Measurements from ENCODE around the gene LILRB1. TPM values are rescaled to one million over a fixed set of nuclear protein-coding genes. Genes with fewer than 3 reads are reported as not detected.

The LILRB1 gene
- total and polyA plus RNA-seq, 2 of the 13 experiments (the other 11 are each of a cell fraction or from before 2014, with no cell fraction given), result not detected

- TF ChIP-seq SKIL (CRISPR knock-in tag; IDR thresholded peaks at IDR 0.05; ENCODE audit: borderline replicate concordance) (no peak), ZBTB7B (CRISPR knock-in tag; IDR thresholded peaks at IDR 0.05) (no peak), FOSL2 (CRISPR knock-in tag; IDR thresholded peaks at IDR 0.05) (peak; percentile 36; the same call in 1 of the 2 replicates), RFXAP (CRISPR knock-in tag; IDR thresholded peaks at IDR 0.05; ENCODE audit: borderline replicate concordance) (no peak), RAD21 (CRISPR knock-in tag; IDR thresholded peaks at IDR 0.05) (no peak), KLF16 (CRISPR knock-in tag; IDR thresholded peaks at IDR 0.05) (peak in 1 of 2 experiments; percentile 81; a peak in 1 of 4 replicates), PCBP1 (IDR thresholded peaks at IDR 0.05; ENCODE audit: borderline replicate concordance, low read depth, low read length) (no peak), KDM2A (CRISPR knock-in tag; IDR thresholded peaks at IDR 0.05; ENCODE audit: borderline replicate concordance, low read depth) (peak; percentile 39; the same call in 1 of the 2 replicates), IRF9 (CRISPR knock-in tag; IDR thresholded peaks at IDR 0.05; ENCODE audit: borderline replicate concordance) (no peak), ZNF503 (CRISPR knock-in tag; IDR thresholded peaks at IDR 0.05) (no peak), AKNA (CRISPR knock-in tag; IDR thresholded peaks at IDR 0.05; ENCODE audit: borderline replicate concordance) (0 out of 2 replicates have a peak, but pooled peaks have one; percentile 32), ZNF567 (CRISPR knock-in tag; IDR thresholded peaks at IDR 0.05; ENCODE audit: borderline replicate concordance) (no peak), SMAD3 (CRISPR knock-in tag; IDR thresholded peaks at IDR 0.05) (peak; percentile 77; the same call in 1 of the 2 replicates), HMG20B (CRISPR knock-in tag; conservative IDR thresholded peaks at IDR 0.05) (peak; percentile 59; the same call in 1 of the 2 replicates), KLF13 (CRISPR knock-in tag; IDR thresholded peaks at IDR 0.05) (no peak), NFIB (CRISPR knock-in tag; IDR thresholded peaks at IDR 0.05; ENCODE audit: borderline replicate concordance) (no peak)
Observed at GRCh38 chr19:54684527-54684926, 54.2 kb downstream of the LILRB1 start (continued).

Measured in HepG2 (cell line).